ENCODE data around the gene APIP.

The APIP gene

GRCh38 chr11:34916015-34916842 is at the start of gene APIP, which contains the start of gene PDHX:
TSS of gene APIP (minus strand) at chr11:34916379. CDS start at chr11:34916284, 95 bp downstream.
TSS of gene PDHX (plus strand) at chr11:34916618. CDS start at chr11:34916656, 38 bp downstream.
- DNase-seq: peak; percentile 95

- no peak for DNase-seq
Measured at GRCh38 chr11:34964610-34965331, 48.6 kb upstream of the APIP start.

GRCh38 chr11:34963351-34963750 is 47.2 kb upstream of the APIP start:
- DNase-seq: no peak

- DNase-seq: no peak
Measured at GRCh38 chr11:34962034-34962433, 45.9 kb upstream of the APIP start.

GRCh38 chr11:34960277-34960676 is 44.1 kb upstream of the APIP start:
- DNase-seq: no peak

GRCh38 chr11:34959770-34960169 is 43.6 kb upstream of the APIP start:
- DNase-seq: no peak

- no peak for DNase-seq
Measured at GRCh38 chr11:34957606-34958005, 41.4 kb upstream of the APIP start.

GRCh38 chr11:34957206-34957605 is 41.0 kb upstream of the APIP start:
- no peak for DNase-seq

GRCh38 chr11:34953955-34954354 is 37.8 kb upstream of the APIP start:
- no peak for DNase-seq

- DNase-seq: no peak
Measured at GRCh38 chr11:34948696-34949095, 32.5 kb upstream of the APIP start.

- DNase-seq: no peak
Measured at GRCh38 chr11:34944692-34945091, 28.5 kb upstream of the APIP start.

- DNase-seq: no peak
Measured at GRCh38 chr11:34941688-34942087, 25.5 kb upstream of the APIP start.

GRCh38 chr11:34940026-34940677 is 24.0 kb upstream of the APIP start:
- DNase-seq: no peak

GRCh38 chr11:34938611-34939010 is 22.4 kb upstream of the APIP start:
- DNase-seq: no peak

GRCh38 chr11:34936945-34937629 is 20.9 kb upstream of the APIP start:
- no peak for DNase-seq

- DNase-seq: no peak
Measured at GRCh38 chr11:34929794-34930763, 13.9 kb upstream of the APIP start.

- DNase-seq: no peak
Measured at GRCh38 chr11:34928960-34929680, 12.9 kb upstream of the APIP start.

- DNase-seq: no peak
Measured at GRCh38 chr11:34928268-34928959, 12.2 kb upstream of the APIP start.

GRCh38 chr11:34926831-34927132 is 10.6 kb upstream of the APIP start:
- DNase-seq: no peak

GRCh38 chr11:34926101-34926830 is 10.1 kb upstream of the APIP start:
- DNase-seq: no peak

Measured in activated effector memory CD4-positive, alpha-beta T cell treated with Interleukin-2 at 50 U/mL for 16 hours (primary cell).